DMS53 (cell line): ENCODE measurements around the gene PDSS1.
"Not testable (repeated sequence)": the region's sequence is repeated elsewhere in the genome, so short reads cannot be mapped to it uniquely, and the experiment has no call there.

Source experiments
- DNase-seq: peaks from one replicate; lab custom pipeline; 2025; lab: John Stamatoyannopoulos, UW

PDSS1 gene

GRCh38 chr10:26697163-26697921 is at the start of gene PDSS1:
Gene PDSS1 (plus strand): TSS chr10:26697701. CDS start chr10:26697712, 11 bp downstream.
- peak; percentile 85 for DNase-seq

GRCh38 chr10:26648245-26648636 is 49.3 kb upstream of the PDSS1 start:
- not testable (repeated sequence) for DNase-seq

- no peak for DNase-seq
Measured at GRCh38 chr10:26650406-26650805, 47.1 kb upstream of the PDSS1 start.

GRCh38 chr10:26651476-26651875 is 46.0 kb upstream of the PDSS1 start:
- not testable (repeated sequence) for DNase-seq

GRCh38 chr10:26653004-26653403 is 44.5 kb upstream of the PDSS1 start:
- DNase-seq: no peak

- DNase-seq: no peak
Measured at GRCh38 chr10:26655746-26656145, 41.8 kb upstream of the PDSS1 start.

GRCh38 chr10:26662864-26663263 is 34.6 kb upstream of the PDSS1 start:
- no peak for DNase-seq

- DNase-seq: no peak
Measured at GRCh38 chr10:26665080-26666048, 32.1 kb upstream of the PDSS1 start.

GRCh38 chr10:26675873-26676257 is 21.6 kb upstream of the PDSS1 start:
- DNase-seq: no peak

GRCh38 chr10:26679588-26679987 is 17.9 kb upstream of the PDSS1 start:
- DNase-seq: no peak

- DNase-seq: no peak
Measured at GRCh38 chr10:26681076-26681475, 16.4 kb upstream of the PDSS1 start.

- peak; percentile 38 for DNase-seq
Measured at GRCh38 chr10:26681971-26682370, 15.5 kb upstream of the PDSS1 start.

GRCh38 chr10:26682931-26683330 is 14.6 kb upstream of the PDSS1 start:
- DNase-seq: no peak

- peak; percentile 81 for DNase-seq
Measured at GRCh38 chr10:26684667-26685264, 12.7 kb upstream of the PDSS1 start.

- DNase-seq: no peak
Measured at GRCh38 chr10:26685441-26685840, 12.1 kb upstream of the PDSS1 start.

GRCh38 chr10:26689399-26689798 is 8.1 kb upstream of the PDSS1 start:
- no peak for DNase-seq

- no peak for DNase-seq
Measured at GRCh38 chr10:26690731-26691475, 6.6 kb upstream of the PDSS1 start.

GRCh38 chr10:26694536-26694935 is 3.0 kb upstream of the PDSS1 start:
- DNase-seq: not testable (repeated sequence)

- peak; percentile 45 for DNase-seq
Measured at GRCh38 chr10:26696786-26697162, 727 bp upstream of the PDSS1 start.

GRCh38 chr10:26697922-26698608 is 564 bp downstream of the PDSS1 start:
- peak; percentile 48 for DNase-seq

GRCh38 chr10:26698909-26699308 is 1.4 kb downstream of the PDSS1 start:
- no peak for DNase-seq
